B cell (primary cell): ENCODE results near the gene RAPGEF1.

Experiments
- EZH2 ChIP-seq: IDR thresholded peaks from 2 replicates; pipeline ENCODE4 v1.6.1; 2012; ENCODE audit warnings: borderline replicate concordance, low read depth, mild to moderate bottlenecking, moderate library complexity, low read length; ENCODE audit not compliant: insufficient read depth, poor library complexity, severe bottlenecking
- TF ChIP-seq, protein P1 (sequence below): fragments of 200-600 bp; IDR thresholded peaks from one replicate; pipeline ENCODE4 v1.8.0; 2022; ENCODE audit warnings: antibody characterized with exemption, mild to moderate bottlenecking

DNA sequence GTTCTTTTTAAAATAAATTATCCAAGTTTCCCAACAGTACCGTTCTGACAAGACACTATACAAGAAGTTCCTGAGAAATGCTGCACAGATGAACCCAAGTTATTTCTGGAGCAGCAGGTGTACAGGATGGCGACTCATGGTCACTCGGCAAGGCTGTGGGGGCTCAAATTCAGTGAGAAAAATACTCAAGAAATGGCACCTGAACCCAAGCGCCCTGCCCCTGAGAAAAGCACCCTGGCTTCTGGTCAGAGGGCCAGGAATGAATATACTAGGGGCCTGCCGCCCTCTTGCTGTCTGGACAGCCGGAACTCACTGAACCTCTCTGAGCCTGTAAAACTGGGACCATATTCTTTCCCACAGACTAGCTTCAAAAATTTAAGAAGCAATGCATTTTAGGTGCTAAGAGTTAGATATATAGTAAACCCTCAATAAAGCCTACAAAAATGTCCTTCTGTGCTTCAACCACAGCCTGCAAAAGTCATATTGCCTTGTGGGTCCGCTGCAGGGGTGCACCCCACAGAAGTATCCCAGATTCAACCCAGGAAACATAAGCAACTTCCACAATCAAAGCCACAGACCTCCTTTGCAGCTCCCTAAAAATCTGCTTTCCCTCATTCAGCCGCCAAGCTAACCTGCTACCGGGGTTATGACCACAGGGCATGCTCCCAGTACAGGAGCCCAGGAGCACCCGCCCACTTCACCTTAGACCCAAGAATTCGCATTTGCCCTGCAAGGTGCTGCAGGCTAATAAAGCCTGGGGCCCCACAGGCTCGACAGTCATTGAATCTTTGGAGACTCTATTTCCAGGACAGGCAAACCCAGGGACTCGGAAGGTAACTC, 1.4 kb downstream of the RAPGEF1 start:
- TF ChIP-seq, protein P1, sequence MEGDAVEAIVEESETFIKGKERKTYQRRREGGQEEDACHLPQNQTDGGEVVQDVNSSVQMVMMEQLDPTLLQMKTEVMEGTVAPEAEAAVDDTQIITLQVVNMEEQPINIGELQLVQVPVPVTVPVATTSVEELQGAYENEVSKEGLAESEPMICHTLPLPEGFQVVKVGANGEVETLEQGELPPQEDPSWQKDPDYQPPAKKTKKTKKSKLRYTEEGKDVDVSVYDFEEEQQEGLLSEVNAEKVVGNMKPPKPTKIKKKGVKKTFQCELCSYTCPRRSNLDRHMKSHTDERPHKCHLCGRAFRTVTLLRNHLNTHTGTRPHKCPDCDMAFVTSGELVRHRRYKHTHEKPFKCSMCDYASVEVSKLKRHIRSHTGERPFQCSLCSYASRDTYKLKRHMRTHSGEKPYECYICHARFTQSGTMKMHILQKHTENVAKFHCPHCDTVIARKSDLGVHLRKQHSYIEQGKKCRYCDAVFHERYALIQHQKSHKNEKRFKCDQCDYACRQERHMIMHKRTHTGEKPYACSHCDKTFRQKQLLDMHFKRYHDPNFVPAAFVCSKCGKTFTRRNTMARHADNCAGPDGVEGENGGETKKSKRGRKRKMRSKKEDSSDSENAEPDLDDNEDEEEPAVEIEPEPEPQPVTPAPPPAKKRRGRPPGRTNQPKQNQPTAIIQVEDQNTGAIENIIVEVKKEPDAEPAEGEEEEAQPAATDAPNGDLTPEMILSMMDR, result no peak
- TF ChIP-seq EZH2, result no peak
